Kidney capillary endothelial cell (primary cell): ENCODE measurements around the gene PIP4K2C.
"Not testable (repeated sequence)": the region's sequence is repeated elsewhere in the genome, so short reads cannot be mapped to it uniquely, and the experiment has no call there.

Experiments used
- DNase-seq: peaks from one replicate; pipeline ENCODE4 v3.0.0-alpha.2; 2018; ENCODE audit warnings: low spot score

PIP4K2C gene

GRCh38 chr12:57560516-57560915 is 30.5 kb upstream of the PIP4K2C start:
- DNase-seq: no peak

DNA sequence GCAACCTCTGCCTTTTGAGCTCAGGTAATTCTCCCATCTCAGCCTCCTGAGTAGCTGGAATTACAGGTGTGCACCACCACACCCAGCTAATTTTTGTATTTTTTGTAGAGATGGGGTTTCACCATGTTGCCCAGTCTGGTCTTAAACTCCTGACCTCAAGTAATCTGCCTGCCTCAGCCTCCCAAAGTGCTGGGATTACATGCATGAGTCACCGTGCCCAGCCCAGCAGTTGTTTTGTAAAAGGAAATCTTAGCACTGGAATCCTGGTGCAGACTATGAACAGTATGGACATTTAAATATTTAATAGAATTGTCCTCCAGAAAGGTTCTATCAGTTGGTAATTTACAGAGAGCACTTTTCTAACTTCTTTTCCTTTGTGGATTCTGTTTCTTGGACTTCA is 29.9 kb upstream of the PIP4K2C start:
- DNase-seq: not testable (repeated sequence)

DNA sequence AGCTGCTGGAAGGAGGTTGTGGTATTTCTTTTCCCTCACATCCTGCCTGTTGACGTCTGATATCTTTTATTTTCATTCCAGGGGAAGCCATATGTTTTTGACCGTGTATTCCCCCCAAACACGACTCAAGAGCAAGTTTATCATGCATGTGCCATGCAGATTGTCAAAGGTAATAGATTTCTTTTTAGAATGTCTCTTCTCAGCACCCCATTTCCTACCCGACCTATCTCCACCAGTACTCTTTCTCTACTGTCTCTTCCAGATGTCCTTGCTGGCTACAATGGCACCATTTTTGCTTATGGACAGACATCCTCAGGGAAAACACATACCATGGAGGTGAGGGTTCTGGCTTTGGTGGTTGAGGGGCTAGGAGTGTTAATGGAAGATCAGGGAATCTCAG is 27.6 kb upstream of the PIP4K2C start:
- no peak for DNase-seq

GRCh38 chr12:57564178-57564740 is 26.7 kb upstream of the PIP4K2C start:
- no peak for DNase-seq

DNA sequence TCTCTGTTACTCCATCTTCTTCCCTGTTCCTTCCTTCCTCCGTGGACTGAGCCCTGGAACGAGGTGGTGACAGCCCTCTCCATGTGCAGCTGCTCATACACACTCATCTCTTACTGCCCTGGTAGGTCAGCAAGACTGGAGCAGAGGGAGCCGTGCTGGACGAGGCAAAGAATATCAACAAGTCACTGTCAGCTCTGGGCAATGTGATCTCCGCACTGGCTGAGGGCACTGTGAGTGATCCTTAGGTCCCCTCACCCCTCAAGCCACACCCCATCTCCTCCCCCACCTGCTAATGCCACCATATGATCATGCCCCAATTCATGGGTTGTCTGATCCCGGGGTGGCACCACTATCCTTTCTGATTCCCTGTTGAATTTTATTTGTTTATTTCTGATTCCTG is 22.2 kb upstream of the PIP4K2C start:
- DNase-seq: no peak

- DNase-seq: no peak
These were observed 21.1 kb upstream of the PIP4K2C start for GRCh38 chr12:57569858-57570257.

- not testable (repeated sequence) for DNase-seq
These were observed 20.6 kb upstream of the PIP4K2C start for GRCh38 chr12:57570438-57570837.

DNA sequence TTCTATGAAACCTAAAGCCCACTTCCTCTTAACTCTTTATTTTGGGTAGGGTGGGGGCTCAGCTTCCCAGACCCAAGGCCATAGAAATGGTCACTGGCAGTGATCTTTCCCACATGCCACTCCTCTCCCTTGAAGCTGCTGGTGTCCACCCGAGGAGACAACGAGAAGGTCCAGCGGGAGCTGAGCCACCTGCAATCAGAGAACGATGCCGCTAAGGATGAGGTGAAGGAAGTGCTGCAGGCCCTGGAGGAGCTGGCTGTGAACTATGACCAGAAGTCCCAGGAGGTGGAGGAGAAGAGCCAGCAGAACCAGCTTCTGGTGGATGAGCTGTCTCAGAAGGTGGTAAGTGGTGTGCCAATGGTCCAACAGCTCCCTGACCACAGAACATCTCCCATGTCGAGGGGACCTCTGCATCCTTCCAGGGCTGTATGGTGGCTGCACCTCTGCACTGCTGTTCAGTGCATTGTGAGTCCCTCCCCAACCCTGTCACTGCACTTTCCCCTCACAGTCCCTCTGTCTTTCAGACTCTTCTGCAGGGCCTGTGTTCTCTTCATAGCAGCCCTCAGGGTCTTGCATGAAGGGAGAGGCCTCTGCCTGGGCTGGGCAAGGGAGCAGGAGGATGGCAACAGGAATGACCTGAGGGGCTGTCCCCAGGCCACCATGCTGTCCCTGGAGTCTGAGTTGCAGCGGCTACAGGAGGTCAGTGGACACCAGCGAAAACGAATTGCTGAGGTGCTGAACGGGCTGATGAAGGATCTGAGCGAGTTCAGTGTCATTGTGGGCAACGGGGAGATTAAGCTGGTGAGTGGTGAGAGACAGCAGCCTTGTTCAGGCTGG is 18.8 kb upstream of the PIP4K2C start:
- no peak for DNase-seq

DNA sequence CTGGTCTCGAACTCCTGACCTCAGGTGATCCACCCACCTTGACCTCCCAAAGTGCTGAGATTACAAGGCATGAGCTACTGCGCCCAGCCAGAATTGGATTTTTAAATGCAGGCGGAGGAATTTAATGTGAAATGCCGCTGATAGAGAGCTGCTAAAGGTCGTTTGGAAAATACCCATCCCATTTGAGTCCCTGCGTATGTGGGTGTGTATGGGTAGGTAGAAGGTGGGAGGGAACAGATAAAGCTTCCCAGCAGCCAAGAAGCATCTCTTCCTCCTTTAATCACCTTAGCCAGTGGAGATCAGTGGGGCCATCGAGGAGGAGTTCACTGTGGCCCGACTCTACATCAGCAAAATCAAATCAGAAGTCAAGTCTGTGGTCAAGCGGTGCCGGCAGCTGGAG is 16.2 kb upstream of the PIP4K2C start:
- no peak for DNase-seq

DNA sequence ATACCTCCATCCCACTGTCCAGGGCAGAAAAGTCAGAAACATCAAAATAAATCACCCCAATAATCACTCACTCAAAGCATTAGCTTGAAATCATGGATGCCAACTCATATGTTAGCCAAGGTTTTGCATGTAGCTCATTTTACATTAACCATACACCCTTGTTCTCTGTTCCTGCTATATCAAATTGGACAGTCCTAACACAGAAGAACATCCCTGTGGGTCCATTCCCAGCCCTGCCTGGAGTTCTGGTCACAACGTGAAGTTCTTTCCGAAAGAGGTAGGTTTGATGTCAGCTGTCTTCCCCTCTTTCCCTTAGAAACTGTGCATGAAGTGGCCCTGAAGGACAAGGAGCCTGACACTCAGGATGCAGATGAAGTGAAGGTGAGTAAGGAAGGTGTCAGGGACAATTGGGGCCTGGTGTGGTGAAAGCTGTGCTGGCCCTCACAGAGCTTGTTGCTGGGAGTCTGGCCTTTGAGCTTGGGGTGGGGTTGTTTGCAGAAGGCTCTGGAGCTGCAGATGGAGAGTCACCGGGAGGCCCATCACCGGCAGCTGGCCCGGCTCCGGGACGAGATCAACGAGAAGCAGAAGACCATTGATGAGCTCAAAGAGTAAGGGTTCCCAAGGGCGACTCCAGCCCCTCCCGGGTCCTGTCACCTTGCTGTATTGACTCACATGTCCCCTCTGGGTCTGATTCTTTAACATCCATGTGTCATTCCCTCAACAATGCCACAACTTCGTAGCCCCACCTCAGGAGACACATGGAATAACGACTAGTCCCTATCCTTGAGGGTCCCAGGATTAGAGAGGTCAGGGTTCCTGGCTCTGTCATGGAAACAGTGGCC is 15.0 kb upstream of the PIP4K2C start:
- no peak for DNase-seq

DNA sequence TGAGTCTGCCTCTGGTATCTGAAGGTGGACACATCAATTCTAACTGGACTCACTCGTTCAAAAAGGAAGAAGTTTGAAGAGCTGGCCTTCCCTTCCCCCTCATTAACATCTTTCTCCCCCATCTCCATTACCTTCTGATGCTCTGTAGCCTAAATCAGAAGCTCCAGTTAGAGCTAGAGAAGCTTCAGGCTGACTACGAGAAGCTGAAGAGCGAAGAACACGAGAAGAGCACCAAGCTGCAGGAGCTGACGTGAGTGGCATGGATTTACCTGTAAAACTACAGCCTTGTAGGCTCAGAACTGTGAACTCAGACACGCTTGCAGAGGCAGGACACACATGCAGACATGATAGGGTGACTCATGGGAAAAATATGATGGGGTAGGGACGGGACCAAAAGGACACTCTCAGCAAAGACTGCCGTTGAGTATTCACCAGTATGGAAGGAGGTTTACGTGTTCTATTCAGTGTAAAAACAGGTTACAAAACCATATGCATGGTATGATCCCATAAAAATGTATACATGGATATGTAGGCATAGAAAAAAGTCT is 14.3 kb upstream of the PIP4K2C start:
- DNase-seq: no peak

DNA sequence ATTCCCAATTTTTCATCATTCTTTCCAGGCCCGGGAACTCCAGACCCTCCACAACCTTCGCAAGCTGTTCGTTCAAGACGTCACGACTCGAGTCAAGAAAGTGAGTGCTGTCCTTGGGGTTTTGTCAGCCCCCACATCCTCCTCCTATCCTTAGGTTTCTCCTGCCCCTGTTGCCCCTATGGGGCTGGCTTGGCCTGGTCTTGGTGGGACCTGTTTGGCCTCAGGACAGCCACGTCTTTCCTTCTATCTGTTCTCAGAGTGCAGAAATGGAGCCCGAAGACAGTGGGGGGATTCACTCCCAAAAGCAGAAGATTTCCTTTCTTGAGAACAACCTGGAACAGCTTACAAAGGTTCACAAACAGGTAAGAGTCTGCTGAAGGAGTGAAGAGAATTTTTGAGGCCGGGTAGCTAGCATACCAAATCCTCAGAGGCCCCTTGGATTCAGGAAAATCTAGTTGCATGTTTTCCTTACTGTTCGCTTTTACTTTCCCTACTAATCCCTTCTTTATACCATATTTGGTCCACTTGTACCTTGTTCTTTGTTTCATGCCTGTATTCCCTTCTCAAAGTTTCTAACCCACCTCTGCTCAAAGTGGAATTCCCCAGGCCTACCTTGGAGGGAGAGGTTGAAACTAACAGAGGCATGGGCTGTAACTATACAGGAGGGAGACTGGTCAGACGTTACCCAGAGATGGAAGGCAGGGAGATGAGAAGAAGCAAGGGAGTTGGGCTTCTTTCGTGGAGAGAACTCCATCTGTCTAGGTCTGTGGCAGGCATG is 12.8 kb upstream of the PIP4K2C start:
- DNase-seq: no peak

GRCh38 chr12:57579011-57579410 is 12.0 kb upstream of the PIP4K2C start:
- DNase-seq: no peak

DNA sequence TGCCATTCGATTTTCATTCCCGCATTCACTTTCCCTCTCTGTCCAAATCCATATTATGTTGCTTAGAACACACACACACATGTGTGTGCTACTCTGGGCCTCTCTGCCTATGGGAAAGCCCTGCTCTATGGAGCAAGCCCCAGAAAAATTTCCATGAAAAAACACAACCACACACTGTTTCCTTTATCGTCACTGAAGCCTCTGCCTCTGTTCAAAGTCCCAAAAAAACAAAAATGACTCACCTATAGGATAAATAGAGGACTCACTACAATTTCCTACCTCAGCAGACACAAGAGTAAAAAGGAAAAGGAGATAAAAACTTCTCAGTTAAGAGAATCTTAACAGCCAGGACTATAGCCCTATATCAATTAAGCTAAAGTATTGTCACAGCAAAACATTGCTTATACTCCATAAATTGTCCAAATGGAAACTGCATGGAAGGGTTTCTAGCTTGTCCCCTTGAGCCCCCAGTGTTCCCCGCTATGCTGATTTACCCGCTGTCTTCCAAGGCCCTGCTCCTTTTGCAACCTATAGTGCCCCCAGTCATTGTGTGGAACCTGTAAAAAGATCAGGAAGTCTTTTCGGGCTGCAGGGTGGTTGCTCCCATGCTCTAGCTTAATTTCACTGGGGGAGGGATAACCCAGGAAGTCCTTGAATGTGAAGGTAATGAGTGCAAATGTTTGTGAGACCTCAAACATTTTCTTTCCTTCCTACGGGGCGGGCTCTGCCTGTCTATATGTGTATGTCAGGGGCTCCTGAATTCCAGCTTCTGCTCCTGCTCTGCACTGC is 11.1 kb upstream of the PIP4K2C start:
- no peak for DNase-seq

- no peak for DNase-seq
These were observed 10.6 kb upstream of the PIP4K2C start for GRCh38 chr12:57580466-57580795.

DNA sequence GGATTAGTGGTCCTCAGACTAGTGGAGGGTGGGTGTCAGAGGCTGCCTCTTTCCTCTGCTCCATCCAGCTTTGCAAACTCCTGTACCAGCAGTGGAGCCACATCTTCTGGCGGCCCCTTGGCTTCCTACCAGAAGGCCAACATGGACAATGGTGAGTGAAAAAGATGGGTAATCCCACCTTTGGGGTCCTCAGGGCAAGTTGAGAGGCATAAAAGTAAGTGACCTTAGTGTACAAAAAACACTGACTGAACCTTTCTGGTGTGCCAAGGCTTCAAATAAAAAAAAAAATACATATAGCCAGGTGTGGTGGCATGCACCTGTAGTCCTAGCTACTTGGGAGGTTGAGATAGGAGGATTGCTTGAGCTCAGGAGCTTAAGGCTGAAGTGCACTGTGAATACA is 9.2 kb upstream of the PIP4K2C start:
- no peak for DNase-seq

GRCh38 chr12:57582440-57582839 is 8.6 kb upstream of the PIP4K2C start:
- DNase-seq: no peak

GRCh38 chr12:57583008-57583831 is 7.8 kb upstream of the PIP4K2C start:
- peak; percentile 80 for DNase-seq

- no peak for DNase-seq
These were observed 6.9 kb upstream of the PIP4K2C start for GRCh38 chr12:57584050-57584449.

DNA sequence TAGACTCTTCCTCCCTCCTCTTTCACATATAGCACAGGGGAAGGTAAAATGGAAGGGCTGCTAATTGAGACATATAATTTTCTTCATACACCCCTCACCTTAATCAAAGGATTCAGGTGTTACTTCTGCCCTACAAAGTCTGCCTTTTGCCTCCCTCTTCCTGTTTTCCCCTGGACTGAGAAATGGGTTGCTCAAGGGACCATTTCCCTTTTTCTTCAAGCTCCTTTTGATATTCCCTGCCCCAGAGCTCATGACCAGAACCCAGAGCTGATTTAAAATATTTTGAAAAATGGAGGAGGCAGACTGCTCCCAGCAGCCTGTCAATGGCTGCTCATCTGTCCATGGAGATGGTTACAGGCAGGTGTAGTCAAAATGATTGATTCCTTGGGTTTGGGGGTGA is 6.3 kb upstream of the PIP4K2C start:
- DNase-seq: no peak
